ENCODE measurements around the gene R3HCC1L. TPM values are rescaled to one million over a fixed set of nuclear protein-coding genes. Genes with fewer than 3 reads are reported as not detected.
"Not testable (repeated sequence)": the region's sequence is repeated elsewhere in the genome, so short reads cannot be mapped to it uniquely, and the experiment has no call there.

R3HCC1L gene
- total RNA-seq, 1 experiment from 2014 or later, result 38.3 TPM

GRCh38 chr10:98154076-98154475 lies 19.6 kb downstream of the R3HCC1L start:
- DNase-seq (ENCODE audit: low read depth, low spot score), result peak; percentile 58
- in situ Hi-C loops (cut with HindIII; ENCODE audit: low pct_unique_long_range_greater_than_20kb, low sequenced_read_pairs), result loop anchor here (25.0 kb wide), 1 partner anchor 158 kb away; no protein-coding TSS in a partner anchor

GRCh38 chr10:98158576-98158975 lies 24.1 kb downstream of the R3HCC1L start:
- DNase-seq (ENCODE audit: low read depth, low spot score), result no peak
- in situ Hi-C loops (cut with HindIII; ENCODE audit: low pct_unique_long_range_greater_than_20kb, low sequenced_read_pairs), result loop anchor here (25.0 kb wide), 1 partner anchor 154 kb away; no protein-coding TSS in a partner anchor

- DNase-seq (ENCODE audit: low read depth, low spot score), result no peak
- in situ Hi-C loops (cut with HindIII; ENCODE audit: low pct_unique_long_range_greater_than_20kb, low sequenced_read_pairs), result loop anchor here (25.0 kb wide), 1 partner anchor 148 kb away; no protein-coding TSS in a partner anchor
Measured at GRCh38 chr10:98163941-98164340, 29.5 kb downstream of the R3HCC1L start.

GRCh38 chr10:98167191-98167590 lies 32.7 kb downstream of the R3HCC1L start:
- in situ Hi-C loops (cut with HindIII; ENCODE audit: low pct_unique_long_range_greater_than_20kb, low sequenced_read_pairs), result loop anchor here (25.0 kb wide), 1 partner anchor 145 kb away; no protein-coding TSS in a partner anchor
- no peak for DNase-seq (ENCODE audit: low read depth, low spot score)

GRCh38 chr10:98168147-98168546 lies 33.7 kb downstream of the R3HCC1L start:
- in situ Hi-C loops (cut with HindIII; ENCODE audit: low pct_unique_long_range_greater_than_20kb, low sequenced_read_pairs), result loop anchor here (25.0 kb wide), 1 partner anchor 144 kb away; no protein-coding TSS in a partner anchor
- no peak for DNase-seq (ENCODE audit: low read depth, low spot score)

GRCh38 chr10:98168766-98169165 lies 34.3 kb downstream of the R3HCC1L start:
- DNase-seq (ENCODE audit: low read depth, low spot score), result no peak
- in situ Hi-C loops (cut with HindIII; ENCODE audit: low pct_unique_long_range_greater_than_20kb, low sequenced_read_pairs), result loop anchor here (25.0 kb wide), 1 partner anchor 144 kb away; no protein-coding TSS in a partner anchor

- in situ Hi-C loops (cut with HindIII; ENCODE audit: low pct_unique_long_range_greater_than_20kb, low sequenced_read_pairs), result loop anchor here (25.0 kb wide), 1 partner anchor 143 kb away; no protein-coding TSS in a partner anchor
- DNase-seq (ENCODE audit: low read depth, low spot score), result no peak
Measured at GRCh38 chr10:98169379-98169778, 34.9 kb downstream of the R3HCC1L start.

- peak; percentile 65 for DNase-seq (ENCODE audit: low read depth, low spot score)
- in situ Hi-C loops (cut with HindIII; ENCODE audit: low pct_unique_long_range_greater_than_20kb, low sequenced_read_pairs), result loop anchor here (25.0 kb wide), 1 partner anchor 142 kb away; no protein-coding TSS in a partner anchor
Measured at GRCh38 chr10:98170249-98171117, 36.0 kb downstream of the R3HCC1L start.

GRCh38 chr10:98172073-98172472 lies 37.6 kb downstream of the R3HCC1L start:
- DNase-seq (ENCODE audit: low read depth, low spot score), result no peak
- in situ Hi-C loops (cut with HindIII; ENCODE audit: low pct_unique_long_range_greater_than_20kb, low sequenced_read_pairs), result loop anchor here (25.0 kb wide), 1 partner anchor 140 kb away; no protein-coding TSS in a partner anchor

GRCh38 chr10:98172495-98172894 lies 38.0 kb downstream of the R3HCC1L start:
- in situ Hi-C loops (cut with HindIII; ENCODE audit: low pct_unique_long_range_greater_than_20kb, low sequenced_read_pairs), result loop anchor here (25.0 kb wide), 1 partner anchor 140 kb away; no protein-coding TSS in a partner anchor
- no peak for DNase-seq (ENCODE audit: low read depth, low spot score)

- no peak for DNase-seq (ENCODE audit: low read depth, low spot score)
- in situ Hi-C loops (cut with HindIII; ENCODE audit: low pct_unique_long_range_greater_than_20kb, low sequenced_read_pairs), result loop anchor here (25.0 kb wide), 1 partner anchor 139 kb away; no protein-coding TSS in a partner anchor
Measured at GRCh38 chr10:98173260-98173659, 38.8 kb downstream of the R3HCC1L start.

- in situ Hi-C loops (cut with HindIII; ENCODE audit: low pct_unique_long_range_greater_than_20kb, low sequenced_read_pairs); DNase-seq (ENCODE audit: low read depth, low spot score): not testable (repeated sequence)
Measured at GRCh38 chr10:98182351-98182915, 48.0 kb downstream of the R3HCC1L start.

GRCh38 chr10:98186681-98187080 lies 52.2 kb downstream of the R3HCC1L start:
- in situ Hi-C loops (cut with HindIII; ENCODE audit: low pct_unique_long_range_greater_than_20kb, low sequenced_read_pairs), result no loop called here
- no peak for DNase-seq (ENCODE audit: low read depth, low spot score)

- in situ Hi-C loops (cut with HindIII; ENCODE audit: low pct_unique_long_range_greater_than_20kb, low sequenced_read_pairs); DNase-seq (ENCODE audit: low read depth, low spot score): not testable (repeated sequence)
Measured at GRCh38 chr10:98190773-98191172, 56.3 kb downstream of the R3HCC1L start.

- in situ Hi-C loops (cut with HindIII; ENCODE audit: low pct_unique_long_range_greater_than_20kb, low sequenced_read_pairs), result no loop called here
- no peak for DNase-seq (ENCODE audit: low read depth, low spot score)
Measured at GRCh38 chr10:98193037-98193436, 58.6 kb downstream of the R3HCC1L start.

- DNase-seq (ENCODE audit: low read depth, low spot score), result no peak
- in situ Hi-C loops (cut with HindIII; ENCODE audit: low pct_unique_long_range_greater_than_20kb, low sequenced_read_pairs), result no loop called here
Measured at GRCh38 chr10:98194633-98195032, 60.2 kb downstream of the R3HCC1L start.

GRCh38 chr10:98195120-98195519 lies 60.7 kb downstream of the R3HCC1L start:
- no peak for DNase-seq (ENCODE audit: low read depth, low spot score)
- in situ Hi-C loops (cut with HindIII; ENCODE audit: low pct_unique_long_range_greater_than_20kb, low sequenced_read_pairs), result no loop called here

- in situ Hi-C loops (cut with HindIII; ENCODE audit: low pct_unique_long_range_greater_than_20kb, low sequenced_read_pairs), result no loop called here
- no peak for DNase-seq (ENCODE audit: low read depth, low spot score)
Measured at GRCh38 chr10:98196985-98197384, 62.5 kb downstream of the R3HCC1L start.
